22Rv1 (cell line): Measurements from ENCODE around the gene SETD2.

Source experiments
- H3K27ac ChIP-seq: fragments of 450-650 bp; 2 replicates; pipeline ENCODE4 v1.5.1; 2017
- ZFX ChIP-seq: fragments of 450-650 bp; IDR thresholded peaks from 2 replicates; pipeline ENCODE4 v1.6.1; 2017; ENCODE audit warnings: antibody characterized with exemption, borderline replicate concordance
- TF ChIP-seq, protein P1 (sequence below): fragments of 450-650 bp; IDR thresholded peaks from 2 replicates; pipeline ENCODE4 v1.5.1; 2017; ENCODE audit warnings: mild to moderate bottlenecking

The SETD2 gene

DNA sequence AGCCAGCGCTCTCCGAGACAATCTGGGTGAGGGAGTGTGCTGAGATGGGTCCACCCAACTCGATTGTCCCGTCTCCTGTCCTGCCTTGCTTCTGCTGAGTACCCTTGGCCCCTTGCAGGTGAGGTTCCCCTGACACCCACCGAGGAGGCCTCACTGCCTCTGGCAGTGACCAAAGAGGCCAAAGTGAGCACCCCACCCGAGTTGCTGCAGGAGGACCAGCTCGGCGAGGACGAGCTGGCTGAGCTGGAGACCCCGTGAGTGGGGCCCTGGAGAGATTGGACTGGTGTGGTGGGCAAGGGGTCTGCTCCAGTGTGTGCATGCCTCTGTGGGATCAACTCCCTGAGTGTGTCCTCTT, 160.9 kb downstream of the SETD2 start:
- no peak overlapping the region for H3K27ac ChIP-seq
- TF ChIP-seq, protein P1, sequence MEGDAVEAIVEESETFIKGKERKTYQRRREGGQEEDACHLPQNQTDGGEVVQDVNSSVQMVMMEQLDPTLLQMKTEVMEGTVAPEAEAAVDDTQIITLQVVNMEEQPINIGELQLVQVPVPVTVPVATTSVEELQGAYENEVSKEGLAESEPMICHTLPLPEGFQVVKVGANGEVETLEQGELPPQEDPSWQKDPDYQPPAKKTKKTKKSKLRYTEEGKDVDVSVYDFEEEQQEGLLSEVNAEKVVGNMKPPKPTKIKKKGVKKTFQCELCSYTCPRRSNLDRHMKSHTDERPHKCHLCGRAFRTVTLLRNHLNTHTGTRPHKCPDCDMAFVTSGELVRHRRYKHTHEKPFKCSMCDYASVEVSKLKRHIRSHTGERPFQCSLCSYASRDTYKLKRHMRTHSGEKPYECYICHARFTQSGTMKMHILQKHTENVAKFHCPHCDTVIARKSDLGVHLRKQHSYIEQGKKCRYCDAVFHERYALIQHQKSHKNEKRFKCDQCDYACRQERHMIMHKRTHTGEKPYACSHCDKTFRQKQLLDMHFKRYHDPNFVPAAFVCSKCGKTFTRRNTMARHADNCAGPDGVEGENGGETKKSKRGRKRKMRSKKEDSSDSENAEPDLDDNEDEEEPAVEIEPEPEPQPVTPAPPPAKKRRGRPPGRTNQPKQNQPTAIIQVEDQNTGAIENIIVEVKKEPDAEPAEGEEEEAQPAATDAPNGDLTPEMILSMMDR, result no peak
- TF ChIP-seq ZFX, result no peak

DNA sequence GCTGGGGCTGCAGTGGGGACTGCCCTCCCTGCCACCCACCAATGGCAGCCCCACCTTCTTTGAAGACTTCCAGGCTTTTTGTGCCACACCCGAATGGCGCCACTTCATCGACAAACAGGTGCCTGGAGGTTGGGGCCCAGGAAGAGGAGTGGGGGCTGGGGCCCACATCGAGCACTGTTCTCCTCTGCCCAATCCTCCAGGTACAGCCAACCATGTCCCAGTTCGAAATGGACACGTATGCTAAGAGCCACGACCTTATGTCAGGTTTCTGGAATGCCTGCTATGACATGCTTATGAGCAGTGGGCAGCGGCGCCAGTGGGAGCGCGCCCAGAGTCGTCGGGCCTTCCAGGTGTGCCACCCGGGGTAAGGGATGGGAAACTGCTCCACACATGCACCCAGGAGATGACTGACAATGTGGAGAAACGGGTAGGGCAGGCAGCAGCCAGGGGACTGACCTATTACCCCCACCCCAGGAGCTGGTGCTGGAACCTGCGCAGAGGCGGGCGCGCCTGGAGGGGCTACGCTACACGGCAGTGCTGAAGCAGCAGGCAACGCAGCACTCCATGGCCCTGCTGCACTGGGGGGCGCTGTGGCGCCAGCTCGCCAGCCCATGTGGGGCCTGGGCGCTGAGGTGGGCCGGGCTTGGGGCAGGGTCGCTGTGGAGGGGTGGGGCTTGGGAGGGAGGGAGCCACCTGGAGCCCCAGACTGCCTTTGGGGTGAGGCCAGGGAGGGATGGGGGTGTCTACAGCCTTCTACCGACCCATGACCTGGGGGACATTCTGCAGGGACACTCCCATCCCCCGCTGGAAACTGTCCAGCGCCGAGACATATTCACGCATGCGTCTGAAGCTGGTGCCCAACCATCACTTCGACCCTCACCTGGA, 161.5 kb downstream of the SETD2 start:
- H3K27ac ChIP-seq, result no peak overlapping the region
- TF ChIP-seq, protein P1, result peak; percentile 23; the same call in 1 of the 2 replicates
- TF ChIP-seq ZFX, result no peak

DNA sequence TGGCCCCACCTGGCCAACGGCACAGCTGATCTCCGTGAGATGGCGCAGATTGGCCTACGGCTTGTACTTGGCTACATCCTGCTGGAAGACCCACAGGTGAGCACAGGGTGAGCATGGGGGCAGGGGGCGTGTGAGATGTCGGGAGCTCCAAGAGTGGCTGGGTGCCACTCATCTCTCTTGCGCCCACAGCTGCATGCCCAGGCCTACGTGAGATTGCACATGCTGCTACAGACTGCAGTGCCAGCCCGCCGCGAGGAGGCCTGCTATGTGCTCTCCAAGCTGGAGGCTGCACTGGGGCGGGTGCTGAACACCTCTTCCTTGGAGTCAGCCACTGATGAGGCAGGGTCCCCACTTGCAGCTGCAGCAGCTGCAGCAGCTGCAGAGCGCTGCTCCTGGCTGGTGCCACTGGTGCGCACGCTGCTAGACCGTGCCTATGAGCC, 162.2 kb downstream of the SETD2 start:
- no peak for TF ChIP-seq ZFX
- TF ChIP-seq, protein P1, result no peak
- no peak overlapping the region for H3K27ac ChIP-seq

DNA sequence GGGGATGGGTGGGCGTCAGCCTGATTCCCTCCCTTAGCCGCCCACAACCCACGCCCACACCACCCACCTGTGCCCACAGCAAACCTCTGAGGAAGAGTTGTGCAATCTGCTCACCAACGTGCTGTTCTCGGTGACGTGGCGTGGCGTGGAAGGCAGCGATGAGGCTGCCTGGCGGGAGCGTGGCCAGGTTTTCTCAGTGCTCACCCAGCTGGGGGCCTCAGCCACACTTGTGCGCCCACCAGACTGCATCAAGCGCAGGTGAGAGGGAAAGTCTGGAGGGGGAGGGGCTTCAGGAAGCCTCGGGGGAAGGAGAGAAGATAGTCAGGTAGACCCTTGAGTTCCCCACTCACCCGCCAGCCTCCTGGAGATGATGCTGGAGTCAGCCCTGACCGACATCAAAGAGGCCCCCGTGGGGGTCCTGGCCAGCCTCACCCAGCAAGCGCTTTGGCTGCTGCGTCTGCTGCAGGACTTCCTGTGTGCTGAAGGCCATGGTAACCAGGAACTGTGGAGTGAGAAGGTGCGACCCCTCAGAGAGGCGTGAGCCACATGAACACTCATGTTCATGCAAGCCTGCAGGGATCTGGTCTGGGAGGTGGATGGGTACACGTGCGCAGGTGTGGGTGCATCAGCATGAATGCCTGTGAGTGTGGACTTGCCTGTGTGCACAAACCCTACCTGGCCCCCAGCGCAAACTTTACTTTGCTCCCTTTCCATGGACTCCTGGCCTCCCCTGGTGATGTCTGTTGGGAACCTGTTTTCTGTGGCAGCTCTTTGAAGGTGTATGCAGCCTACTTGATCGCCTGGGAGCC, 162.8 kb downstream of the SETD2 start:
- H3K27ac ChIP-seq, result no peak overlapping the region
- TF ChIP-seq, protein P1, result no peak
- no peak for TF ChIP-seq ZFX

DNA sequence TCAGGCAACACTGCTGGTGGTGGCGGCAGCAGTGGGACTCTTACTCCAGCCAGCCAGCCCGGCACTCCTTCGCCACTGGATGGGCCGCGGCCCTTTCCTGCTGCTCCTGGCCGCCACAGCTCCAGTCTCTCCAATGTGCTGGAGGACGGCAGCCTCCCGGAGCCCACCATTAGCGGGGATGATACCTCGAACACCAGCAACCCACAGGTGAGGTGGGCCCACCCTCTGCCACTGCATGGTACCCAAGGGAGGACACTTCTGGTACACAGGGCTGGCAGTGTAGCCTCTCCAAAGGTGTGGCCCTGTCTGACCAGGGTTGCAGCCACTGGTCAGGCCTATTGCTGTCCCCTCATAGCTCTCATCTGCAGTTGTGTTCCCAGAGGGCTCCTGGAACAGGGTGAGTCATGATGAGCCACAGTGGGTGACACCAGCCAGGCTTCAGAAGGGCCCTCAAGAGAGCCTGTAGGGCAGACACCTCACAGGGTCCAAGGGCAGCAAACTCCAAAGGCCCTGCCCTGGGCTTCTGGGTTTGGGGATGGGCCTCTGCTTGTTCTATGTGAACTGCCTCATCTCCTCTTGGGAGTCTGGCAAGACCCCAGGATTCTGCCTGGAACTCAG, 163.6 kb downstream of the SETD2 start:
- TF ChIP-seq ZFX, result no peak
- TF ChIP-seq, protein P1, result no peak
- H3K27ac ChIP-seq, result no peak overlapping the region

DNA sequence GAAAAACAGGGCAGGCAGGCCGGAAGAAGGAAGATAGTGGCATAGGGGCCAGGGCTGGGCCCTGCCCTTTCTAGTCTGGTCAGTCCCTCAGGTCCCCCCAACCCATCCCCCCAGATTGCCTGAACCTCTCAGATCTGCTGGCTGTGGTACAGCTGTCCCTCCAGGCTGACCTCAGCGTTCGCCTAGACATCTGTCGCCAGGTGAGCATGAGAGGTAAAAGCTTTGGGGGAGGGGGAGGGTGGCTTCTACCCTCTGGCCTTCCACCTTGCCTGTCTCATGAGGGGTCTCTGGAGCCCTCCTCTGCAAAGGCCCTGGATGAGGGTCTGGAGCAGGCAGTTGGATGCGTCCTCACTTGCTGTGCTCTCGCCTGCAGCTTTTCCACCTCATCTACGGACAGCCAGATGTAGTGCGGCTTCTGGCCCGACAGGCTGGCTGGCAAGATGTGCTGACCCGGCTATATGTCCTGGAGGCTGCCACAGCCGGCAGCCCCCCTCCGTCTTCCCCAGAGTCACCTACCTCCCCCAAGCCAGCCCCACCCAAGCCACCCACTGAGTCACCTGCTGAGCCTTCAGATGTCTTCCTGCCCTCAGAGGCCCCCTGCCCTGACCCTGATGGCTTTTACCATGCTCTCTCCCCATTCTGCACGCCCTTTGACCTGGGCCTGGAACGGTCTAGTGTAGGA, 164.3 kb downstream of the SETD2 start:
- no peak overlapping the region for H3K27ac ChIP-seq

More for the DNA sequence above, 164.3 kb downstream of the SETD2 start:
- TF ChIP-seq, protein P1, result no peak
- TF ChIP-seq ZFX, result no peak
